Brain microvascular endothelial cell (primary cell): ENCODE results near the gene SCN5A.

Experiments
- DNase-seq: peaks from one replicate; pipeline ENCODE4 v3.0.0-alpha.2; 2020
- H3K27ac ChIP-seq: fragments of 250-450 bp; sonication (Bioruptor Pico); 2 replicates; pipeline ENCODE4 v1.5.1; 2020; ENCODE audit warnings: mild to moderate bottlenecking, moderate library complexity
- H3K27me3 ChIP-seq: fragments of 250-450 bp; sonication (Bioruptor Pico); replicated peaks from 2 replicates; pipeline ENCODE4 v1.5.1; 2020; ENCODE audit warnings: mild to moderate bottlenecking
- H3K36me3 ChIP-seq: fragments of 250-450 bp; sonication (Bioruptor Pico); replicated peaks from 2 replicates; pipeline ENCODE4 v1.5.1; 2020; ENCODE audit warnings: mild to moderate bottlenecking
- H3K4me3 ChIP-seq: 2 replicates; pipeline ENCODE4 v1.5.1; 2011; ENCODE audit warnings: low read depth, mild to moderate bottlenecking, control low read depth, low read length, moderate library complexity
- in situ Hi-C: cut with HindIII; loops from 2 replicates; pipeline ENCODE4 v1.10.0; 2017; ENCODE audit warnings: low sequenced_read_pairs, low pct_ligation_motif_present
- TF ChIP-seq, protein P1 (sequence below): IDR thresholded peaks from 2 replicates; pipeline ENCODE4 v1.5.1; 2011; ENCODE audit warnings: low read depth, mild to moderate bottlenecking, moderate library complexity, low read length, control low read depth, inconsistent platforms; ENCODE audit errors: missing control alignments

Gene SCN5A

DNA sequence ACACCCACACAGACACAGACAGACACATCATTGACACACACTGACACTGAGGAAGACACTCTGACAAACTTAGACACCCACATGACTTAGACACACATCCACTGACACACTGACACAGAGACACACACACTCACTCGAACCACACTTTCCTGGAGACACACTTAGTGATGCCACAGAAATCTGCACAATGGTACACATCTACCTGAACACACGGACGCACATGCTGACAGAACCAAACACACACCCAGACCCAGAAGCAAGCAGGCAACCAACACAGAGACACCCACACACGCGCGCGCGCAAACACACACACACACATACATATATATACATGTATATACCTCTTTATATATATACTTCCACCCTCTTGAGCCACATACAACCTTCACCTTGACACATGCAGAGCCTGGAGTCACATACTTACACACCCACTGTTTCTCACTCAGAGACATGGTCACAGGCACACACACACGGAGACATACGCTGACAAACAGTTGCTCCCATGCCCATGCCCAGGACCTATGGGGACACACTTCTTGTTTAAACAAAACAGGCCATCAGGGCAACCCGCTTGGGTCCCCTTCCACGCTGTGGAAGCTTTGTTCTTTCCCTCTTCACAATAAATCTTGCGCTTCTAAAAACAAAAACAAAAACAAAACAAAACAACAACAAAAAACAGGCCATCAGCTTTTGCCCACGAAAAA is 913 bp upstream of the SCN5A start:
- Histone ChIP-seq H3K4me3 (peak overlapping the region; percentile 45), H3K27me3 (peaks cover 7% of the 10 kb centered on the region), H3K36me3 (no peaks in the 10 kb centered on the region), H3K27ac (no peak overlapping the region)
- in situ Hi-C loops = no loop called here
- no peak for DNase-seq
- TF ChIP-seq, protein P1, sequence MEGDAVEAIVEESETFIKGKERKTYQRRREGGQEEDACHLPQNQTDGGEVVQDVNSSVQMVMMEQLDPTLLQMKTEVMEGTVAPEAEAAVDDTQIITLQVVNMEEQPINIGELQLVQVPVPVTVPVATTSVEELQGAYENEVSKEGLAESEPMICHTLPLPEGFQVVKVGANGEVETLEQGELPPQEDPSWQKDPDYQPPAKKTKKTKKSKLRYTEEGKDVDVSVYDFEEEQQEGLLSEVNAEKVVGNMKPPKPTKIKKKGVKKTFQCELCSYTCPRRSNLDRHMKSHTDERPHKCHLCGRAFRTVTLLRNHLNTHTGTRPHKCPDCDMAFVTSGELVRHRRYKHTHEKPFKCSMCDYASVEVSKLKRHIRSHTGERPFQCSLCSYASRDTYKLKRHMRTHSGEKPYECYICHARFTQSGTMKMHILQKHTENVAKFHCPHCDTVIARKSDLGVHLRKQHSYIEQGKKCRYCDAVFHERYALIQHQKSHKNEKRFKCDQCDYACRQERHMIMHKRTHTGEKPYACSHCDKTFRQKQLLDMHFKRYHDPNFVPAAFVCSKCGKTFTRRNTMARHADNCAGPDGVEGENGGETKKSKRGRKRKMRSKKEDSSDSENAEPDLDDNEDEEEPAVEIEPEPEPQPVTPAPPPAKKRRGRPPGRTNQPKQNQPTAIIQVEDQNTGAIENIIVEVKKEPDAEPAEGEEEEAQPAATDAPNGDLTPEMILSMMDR = no peak

DNA sequence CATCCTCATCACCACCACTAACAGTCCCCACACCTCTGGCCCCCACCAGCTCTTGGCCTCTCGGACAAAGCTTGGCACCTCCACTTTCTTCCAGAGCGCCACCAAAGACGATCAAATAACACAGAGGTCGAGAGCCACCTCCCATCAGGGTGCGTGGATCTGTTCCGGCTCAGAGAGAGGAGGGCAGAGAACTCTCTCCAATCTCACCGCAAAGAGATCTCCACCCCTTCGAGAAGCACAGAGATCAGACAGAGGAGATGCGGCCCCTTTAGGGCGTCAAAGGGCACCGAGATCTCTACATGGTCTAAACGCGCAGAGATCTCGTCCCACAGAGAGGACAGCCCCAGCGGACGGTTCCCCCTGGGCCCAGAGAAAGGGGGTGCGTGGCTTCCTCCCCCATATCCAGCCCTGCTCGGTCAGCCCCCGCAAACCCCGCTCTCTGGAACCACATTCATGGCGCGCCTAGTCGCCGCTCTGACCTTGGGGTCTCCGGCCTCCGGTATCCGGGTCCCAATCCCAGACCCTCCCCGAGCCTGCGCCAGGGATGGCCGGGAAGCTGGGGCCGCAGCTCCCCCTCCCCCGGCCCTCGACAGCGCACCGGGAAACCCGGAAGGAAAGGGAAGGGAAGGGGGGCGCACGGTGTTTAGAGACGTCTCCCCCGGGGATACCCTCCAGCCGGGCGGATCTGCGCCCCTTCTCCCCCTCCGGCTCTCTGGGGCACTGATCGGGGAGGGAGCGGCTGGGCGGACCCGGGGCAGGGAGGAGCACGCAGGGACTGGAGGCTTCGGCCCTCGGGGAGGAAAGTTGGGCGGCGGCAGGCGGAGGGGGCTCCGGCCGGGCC is 608 bp downstream of the SCN5A start:
- Histone ChIP-seq H3K36me3 (no peaks in the 10 kb centered on the region), H3K4me3 (peak overlapping the region; percentile 47), H3K27ac (no peak overlapping the region), H3K27me3 (peaks cover 7% of the 10 kb centered on the region)
- TF ChIP-seq, protein P1 = no peak
- DNase-seq = no peak
- in situ Hi-C loops = no loop called here

DNA sequence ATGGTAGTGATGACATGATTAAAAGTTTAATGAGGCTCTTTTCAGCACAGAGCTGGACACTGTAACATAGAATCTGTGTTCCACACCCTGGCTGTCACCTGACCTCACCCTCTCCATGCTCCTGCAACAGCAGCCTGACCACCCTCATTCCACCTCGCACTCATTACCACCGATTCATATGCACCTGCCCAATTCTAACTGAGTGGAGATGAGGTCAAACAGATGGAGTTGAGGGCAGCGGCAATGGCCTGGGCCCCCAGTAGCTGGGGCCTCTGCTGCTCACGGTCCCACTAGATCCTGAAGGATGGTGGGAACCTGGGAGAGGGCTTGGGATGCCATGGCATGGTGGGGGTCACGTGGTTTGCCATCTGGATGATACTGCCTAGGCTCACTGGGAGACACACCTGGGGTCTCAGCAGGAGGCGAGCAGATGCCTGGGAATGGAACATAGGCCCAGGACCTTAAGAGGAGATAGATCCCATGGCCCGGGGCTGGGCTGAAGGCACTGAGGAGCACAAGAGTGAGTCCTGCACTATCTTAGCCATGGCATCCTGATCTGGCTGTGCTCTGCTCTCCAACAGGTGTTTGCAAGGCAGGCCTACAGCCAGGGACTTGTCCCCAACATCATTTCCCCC is 1.3 kb downstream of the SCN5A start:
- H3K27me3 ChIP-seq = peaks cover 7% of the 10 kb centered on the region
- no peaks in the 10 kb centered on the region for H3K36me3 ChIP-seq
- no peak for DNase-seq
- H3K27ac ChIP-seq = no peak overlapping the region
- H3K4me3 ChIP-seq = no peak overlapping the region
- in situ Hi-C loops = no loop called here
- TF ChIP-seq, protein P1 = no peak

DNA sequence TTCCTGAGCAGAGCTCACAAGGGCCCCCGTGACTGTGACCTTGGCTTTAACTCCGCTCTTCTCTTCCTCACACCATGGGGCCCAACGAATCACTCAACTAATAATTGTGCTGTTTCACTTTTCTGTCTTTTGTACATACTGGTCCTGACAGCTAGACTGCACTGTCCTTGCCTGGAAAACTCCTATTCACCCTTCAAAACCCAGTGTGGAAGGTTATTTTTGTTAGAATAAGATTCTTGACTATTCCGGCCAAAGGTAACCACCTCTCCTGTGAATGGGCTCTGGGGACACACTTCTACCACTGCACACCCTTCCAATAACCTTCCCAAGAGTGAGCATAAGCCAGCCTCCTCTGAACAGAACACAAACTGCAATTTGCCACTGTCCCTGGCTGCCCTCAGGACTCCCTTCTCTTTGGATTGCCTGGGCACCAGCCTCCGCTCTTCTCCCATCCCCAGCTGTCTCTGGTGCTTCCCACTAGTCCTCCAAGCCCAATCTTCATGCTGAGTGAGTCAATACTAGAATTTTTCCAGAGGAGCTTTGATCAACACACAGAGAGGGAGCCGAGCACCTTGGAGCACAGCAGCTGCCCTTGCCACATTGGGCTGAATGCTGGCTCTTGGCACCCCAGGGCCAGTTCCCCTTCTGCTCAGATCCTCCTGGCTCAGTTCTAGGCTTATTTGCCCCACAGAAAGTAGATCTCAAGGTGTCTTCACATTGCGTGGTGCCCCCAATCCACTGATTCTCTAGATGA is 2.1 kb downstream of the SCN5A start:
- DNase-seq = no peak
- Histone ChIP-seq H3K36me3 (no peaks in the 10 kb centered on the region), H3K27me3 (peaks cover 7% of the 10 kb centered on the region), H3K27ac (no peak overlapping the region), H3K4me3 (no peak overlapping the region)
- in situ Hi-C loops = no loop called here
- TF ChIP-seq, protein P1 = no peak

DNA sequence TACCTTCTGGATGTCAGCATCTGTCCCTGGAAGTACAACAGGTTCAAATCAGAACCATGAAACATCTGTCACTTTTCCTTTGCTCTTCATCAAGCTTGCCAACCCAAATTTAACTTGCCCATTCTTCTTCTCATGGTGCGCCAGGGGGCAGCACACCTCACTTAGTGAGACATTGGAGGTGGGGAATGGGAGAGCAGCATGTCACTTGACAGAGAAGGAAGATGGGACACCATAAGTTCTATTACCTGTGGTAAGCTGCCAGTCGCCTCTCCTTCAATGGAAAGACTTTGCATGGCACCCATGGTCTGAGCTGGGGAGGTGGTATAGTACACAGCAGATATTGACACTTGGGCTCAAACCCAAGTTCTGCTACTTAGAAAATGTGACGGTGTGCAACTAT is 2.9 kb downstream of the SCN5A start:
- Histone ChIP-seq H3K27me3 (peaks cover 7% of the 10 kb centered on the region), H3K4me3 (no peak overlapping the region), H3K36me3 (no peaks in the 10 kb centered on the region), H3K27ac (no peak overlapping the region)
- in situ Hi-C loops = no loop called here
- DNase-seq = no peak
- TF ChIP-seq, protein P1 = peak; percentile 67
